HG03280 (cell line): ENCODE results near the gene KATNAL2.
"Not testable (repeated sequence)": the region's sequence is repeated elsewhere in the genome, so short reads cannot be mapped to it uniquely, and the experiment has no call there.

Source experiments
- ATAC-seq: cut with Tn5 transposase; IDR thresholded peaks from one replicate; pipeline ENCODE4 v1.9.1; 2021; ENCODE audit warnings: mild to moderate bottlenecking, moderate library complexity; ENCODE audit not compliant: unreplicated experiment

Gene KATNAL2

GRCh38 chr18:47032945-47033344 is 115.5 kb downstream of the KATNAL2 start:
- ATAC-seq = no peak

GRCh38 chr18:47034591-47034990 is 117.2 kb downstream of the KATNAL2 start:
- ATAC-seq = not testable (repeated sequence)

GRCh38 chr18:47035156-47035671 is 117.8 kb downstream of the KATNAL2 start, which contains the start of gene ELOA2:
Gene ELOA2 (minus strand): TSS chr18:47035621. CDS start chr18:47035264, 357 bp downstream.
- ATAC-seq = no peak

GRCh38 chr18:47036298-47036874 is 119.0 kb downstream of the KATNAL2 start:
- ATAC-seq = no peak

GRCh38 chr18:47036927-47037578 is 119.7 kb downstream of the KATNAL2 start:
- no peak for ATAC-seq

GRCh38 chr18:47040982-47041381 is 123.6 kb downstream of the KATNAL2 start:
- no peak for ATAC-seq

GRCh38 chr18:47050468-47050867 is 133.1 kb downstream of the KATNAL2 start:
- ATAC-seq = no peak

- ATAC-seq = no peak
Observed at GRCh38 chr18:47054369-47054768, 137.0 kb downstream of the KATNAL2 start.

GRCh38 chr18:47062471-47062870 is 145.1 kb downstream of the KATNAL2 start:
- no peak for ATAC-seq

GRCh38 chr18:47063096-47063495 is 145.7 kb downstream of the KATNAL2 start:
- ATAC-seq = no peak

GRCh38 chr18:47067648-47068047 is 150.2 kb downstream of the KATNAL2 start:
- ATAC-seq = no peak

GRCh38 chr18:47075098-47075883 is 157.9 kb downstream of the KATNAL2 start:
- ATAC-seq = no peak

GRCh38 chr18:47077111-47077510 is 159.7 kb downstream of the KATNAL2 start:
- no peak for ATAC-seq

GRCh38 chr18:47080872-47081271 is 163.5 kb downstream of the KATNAL2 start:
- no peak for ATAC-seq

GRCh38 chr18:47081578-47081977 is 164.2 kb downstream of the KATNAL2 start:
- no peak for ATAC-seq

GRCh38 chr18:47087676-47088075 is 170.3 kb downstream of the KATNAL2 start:
- no peak for ATAC-seq

- no peak for ATAC-seq
Observed at GRCh38 chr18:47095810-47096209, 178.4 kb downstream of the KATNAL2 start.

GRCh38 chr18:47100212-47100831 is 182.9 kb downstream of the KATNAL2 start:
- ATAC-seq = no peak

GRCh38 chr18:47108373-47108772 is 191.0 kb downstream of the KATNAL2 start:
- no peak for ATAC-seq

- ATAC-seq = no peak
Observed at GRCh38 chr18:47108998-47109405, 191.6 kb downstream of the KATNAL2 start.

GRCh38 chr18:47109720-47110119 is 192.3 kb downstream of the KATNAL2 start:
- no peak for ATAC-seq
